ENCODE results near the gene THG1L.

Gene THG1L

DNA sequence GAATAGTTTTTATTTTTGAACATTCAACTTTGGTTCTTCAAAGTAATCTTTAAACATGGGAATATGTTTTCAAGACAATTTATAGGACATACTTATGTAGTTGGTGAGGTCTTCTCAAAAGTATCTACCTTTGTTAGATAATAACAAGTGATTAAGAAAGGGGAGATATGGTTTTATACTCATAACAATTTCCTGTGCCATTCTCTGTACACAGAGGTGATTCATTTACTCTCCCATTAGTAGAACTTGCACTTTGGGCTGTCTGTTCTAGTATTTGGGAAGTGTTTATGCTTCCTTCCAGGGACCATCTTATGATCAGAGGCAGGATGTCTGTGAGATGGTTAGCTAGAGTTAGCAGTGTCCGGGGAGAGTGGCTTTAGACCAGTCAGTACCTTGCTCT, 27.5 kb downstream of the THG1L start:
- Mint-ChIP-seq H3K27ac (no peak overlapping the region), H3K4me3 (no peak overlapping the region), H3K9me3 (no peaks in the 10 kb centered on the region), H3K4me1 (peaks cover 5 to 8% of the 10 kb centered on the region in 2 donors), H3K36me3 (peaks cover 18 to 36% of the 10 kb centered on the region in 2 donors), H3K27me3 (no peaks in the 10 kb centered on the region)
- no peak for DNase-seq
- ATAC-seq (replicated peaks), result no peak

DNA sequence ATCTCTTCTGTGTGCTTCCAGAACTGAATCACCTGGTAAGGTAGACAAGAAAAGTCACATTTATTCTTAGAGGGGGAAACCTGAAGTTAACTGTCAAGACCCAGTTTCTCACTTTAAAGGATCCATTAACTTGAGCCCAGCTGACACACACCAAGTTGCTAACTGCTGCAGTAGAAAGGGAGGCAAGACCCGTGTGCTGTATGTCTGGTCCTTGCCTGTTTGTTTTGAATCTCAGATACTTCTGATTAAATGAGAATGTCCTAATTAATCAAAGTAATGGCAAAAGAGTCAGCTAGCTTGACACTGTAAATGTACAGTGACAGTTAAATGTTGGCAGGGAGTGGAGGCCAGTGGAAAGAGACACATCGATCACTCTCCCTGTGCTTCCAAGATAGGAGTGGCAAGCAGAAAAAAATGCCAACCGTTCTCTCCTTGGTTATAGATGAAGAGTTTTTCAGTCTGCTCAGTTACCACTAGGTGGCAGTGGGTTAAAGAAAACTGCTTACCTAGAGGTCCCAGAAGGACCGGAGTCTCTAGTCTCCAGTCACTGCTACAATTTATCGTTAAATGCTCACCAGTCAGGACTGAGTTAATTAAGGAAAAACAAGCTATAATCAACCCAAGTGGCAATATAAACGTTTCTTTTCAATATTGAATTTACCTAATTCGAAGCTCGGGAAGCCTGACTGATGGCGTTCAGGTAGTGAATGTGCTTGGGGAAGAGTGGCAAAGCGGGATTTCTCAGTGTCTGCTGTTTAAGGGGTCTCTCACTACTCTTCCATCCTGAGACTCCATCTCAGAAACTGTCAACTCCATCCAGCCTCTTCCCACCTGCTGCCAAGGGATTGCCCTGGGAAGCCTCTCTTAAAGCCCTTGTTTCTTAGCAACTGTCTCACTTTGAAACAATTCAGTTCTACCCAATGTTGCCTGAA, 30.7 kb downstream of the THG1L start:
- Mint-ChIP-seq H3K27me3 (no peaks in the 10 kb centered on the region), H3K27ac (no peak overlapping the region), H3K36me3 (peaks cover 9 to 21% of the 10 kb centered on the region in 2 donors), H3K4me3 (no peak overlapping the region), H3K9me3 (no peaks in the 10 kb centered on the region), H3K4me1 (peaks cover 5 to 8% of the 10 kb centered on the region in 2 donors)
- ATAC-seq (replicated peaks), result peak; percentile 92 to 94
- peak; percentile 11 for DNase-seq

GRCh38 chr5:157764531-157764930, 33.3 kb downstream of the THG1L start:
- Mint-ChIP-seq H3K9me3 (no peaks in the 10 kb centered on the region), H3K27ac (no peak overlapping the region), H3K27me3 (no peaks in the 10 kb centered on the region), H3K4me3 (no peak overlapping the region), H3K36me3 (peaks cover 5 to 13% of the 10 kb centered on the region in 2 donors), H3K4me1 (peaks cover 0 to 3% of the 10 kb centered on the region in 2 donors)
- no peak for ATAC-seq (replicated peaks)
- DNase-seq, result no peak

GRCh38 chr5:157766442-157766841, 35.2 kb downstream of the THG1L start:
- Mint-ChIP-seq H3K4me1 (peaks cover 0 to 3% of the 10 kb centered on the region in 2 donors), H3K27ac (no peak overlapping the region), H3K9me3 (peaks cover 0 to 2% of the 10 kb centered on the region in 2 donors), H3K4me3 (no peak overlapping the region), H3K36me3 (peaks cover 1 to 2% of the 10 kb centered on the region in 2 donors), H3K27me3 (no peaks in the 10 kb centered on the region)
- ATAC-seq (replicated peaks) (no peak), DNase-seq (no peak)

GRCh38 chr5:157766902-157767301, 35.7 kb downstream of the THG1L start:
- H3K36me3 Mint-ChIP-seq, result peaks cover 0 to 1% of the 10 kb centered on the region in 2 donors
- H3K27me3 Mint-ChIP-seq, result no peaks in the 10 kb centered on the region
- H3K27ac Mint-ChIP-seq, result no peak overlapping the region
- peaks cover 0 to 3% of the 10 kb centered on the region in 2 donors for H3K4me1 Mint-ChIP-seq
- ATAC-seq (replicated peaks) (no peak), DNase-seq (no peak)
- no peak overlapping the region for H3K4me3 Mint-ChIP-seq
- H3K9me3 Mint-ChIP-seq, result peaks cover 0 to 2% of the 10 kb centered on the region in 2 donors

GRCh38 chr5:157767689-157768088, 36.5 kb downstream of the THG1L start:
- H3K27ac Mint-ChIP-seq, result no peak overlapping the region
- H3K4me3 Mint-ChIP-seq, result no peak overlapping the region
- no peak for DNase-seq

GRCh38 chr5:157770665-157771064, 39.4 kb downstream of the THG1L start:
- H3K36me3 Mint-ChIP-seq, result no peaks in the 10 kb centered on the region
- H3K27me3 Mint-ChIP-seq, result no peaks in the 10 kb centered on the region
- DNase-seq, result no peak
- H3K4me3 Mint-ChIP-seq, result no peak overlapping the region
- ATAC-seq (replicated peaks), result no peak
- H3K4me1 Mint-ChIP-seq, result no peaks in the 10 kb centered on the region
- no peak overlapping the region for H3K27ac Mint-ChIP-seq
- peaks cover 0 to 2% of the 10 kb centered on the region in 2 donors for H3K9me3 Mint-ChIP-seq

More at GRCh38 chr5:157767689-157768088, 36.5 kb downstream of the THG1L start:
- H3K9me3 Mint-ChIP-seq, result peaks cover 0 to 2% of the 10 kb centered on the region in 2 donors
- no peaks in the 10 kb centered on the region for H3K27me3 Mint-ChIP-seq
- no peaks in the 10 kb centered on the region for H3K4me1 Mint-ChIP-seq
- ATAC-seq (replicated peaks), result no peak
- H3K36me3 Mint-ChIP-seq, result peaks cover 0 to 1% of the 10 kb centered on the region in 2 donors

GRCh38 chr5:157772127-157772526, 40.9 kb downstream of the THG1L start:
- no peaks in the 10 kb centered on the region for H3K36me3 Mint-ChIP-seq
- no peak for ATAC-seq (replicated peaks)
- H3K4me1 Mint-ChIP-seq, result no peaks in the 10 kb centered on the region
- H3K9me3 Mint-ChIP-seq, result peaks cover 0 to 2% of the 10 kb centered on the region in 2 donors
- no peak overlapping the region for H3K4me3 Mint-ChIP-seq
- DNase-seq, result no peak
- no peak overlapping the region for H3K27ac Mint-ChIP-seq
- no peaks in the 10 kb centered on the region for H3K27me3 Mint-ChIP-seq

GRCh38 chr5:157778121-157778805, 47.0 kb downstream of the THG1L start:
- Mint-ChIP-seq H3K4me3 (no peak overlapping the region), H3K27ac (no peak overlapping the region), H3K4me1 (no peaks in the 10 kb centered on the region), H3K9me3 (no peaks in the 10 kb centered on the region), H3K36me3 (no peaks in the 10 kb centered on the region), H3K27me3 (no peaks in the 10 kb centered on the region)
- ATAC-seq (replicated peaks) (no peak), DNase-seq (no peak)

DNA sequence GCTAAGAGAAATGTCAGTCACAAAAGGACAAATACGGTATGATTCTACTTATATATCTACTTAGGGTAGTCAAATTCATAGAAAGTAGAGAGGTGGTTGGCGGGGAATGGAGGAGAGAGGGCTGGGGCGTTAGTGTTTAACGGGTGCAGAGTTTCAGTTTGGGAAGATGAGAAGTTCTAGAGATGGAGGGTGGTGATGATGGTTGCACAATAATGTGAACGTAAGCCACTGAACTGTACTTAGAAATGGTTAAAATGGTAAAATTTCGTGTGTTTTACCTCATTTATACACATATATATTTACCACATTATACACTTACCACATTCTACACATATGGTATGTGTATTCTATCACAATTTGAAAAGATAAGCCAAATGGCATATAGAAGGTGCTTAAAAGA, 48.0 kb downstream of the THG1L start:
- Mint-ChIP-seq H3K4me1 (peaks cover 0 to 2% of the 10 kb centered on the region in 2 donors), H3K9me3 (no peaks in the 10 kb centered on the region), H3K4me3 (no peak overlapping the region), H3K27me3 (no peaks in the 10 kb centered on the region), H3K27ac (no peak overlapping the region), H3K36me3 (peaks cover 5 to 7% of the 10 kb centered on the region in 2 donors)
- DNase-seq (no peak), ATAC-seq (replicated peaks) (no peak)

DNA sequence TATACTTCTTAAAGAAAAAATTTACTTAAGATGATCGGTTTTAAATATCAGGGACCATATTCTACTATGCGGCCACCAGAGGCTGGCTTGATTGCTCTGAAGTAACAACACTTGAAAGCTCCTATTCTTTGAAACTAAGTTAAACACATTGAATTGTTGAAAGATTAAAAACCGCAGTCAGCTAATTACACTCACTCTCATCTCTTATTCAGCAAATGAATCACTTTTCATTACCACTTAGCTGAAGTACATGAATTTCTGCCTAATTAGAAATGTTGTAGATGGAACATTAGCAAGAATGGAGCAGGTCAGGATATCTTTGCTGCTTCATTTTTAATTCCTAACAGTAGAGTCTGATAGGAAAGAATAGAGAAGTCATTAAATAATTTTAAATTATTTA, 54.6 kb downstream of the THG1L start:
- Mint-ChIP-seq H3K4me1 (peaks cover 0 to 2% of the 10 kb centered on the region in 2 donors), H3K27me3 (no peaks in the 10 kb centered on the region), H3K9me3 (no peaks in the 10 kb centered on the region), H3K4me3 (no peak overlapping the region), H3K36me3 (peaks cover 23 to 42% of the 10 kb centered on the region in 2 donors), H3K27ac (no peak overlapping the region)
- ATAC-seq (replicated peaks) (no peak), DNase-seq (no peak)

All from stimulated activated naive B cell treated with anti-CD40 and anti-IgM and Interleukin-4, amounts not matched to agents 10 μg/mL and 1 μg/mL and 100 μg/mL, for 72 hours (primary cell).